ENCODE results near the gene PADI1. TPM values are rescaled to one million over a fixed set of nuclear protein-coding genes. Genes with fewer than 3 reads are reported as not detected.

PADI1 gene
- total and polyA plus RNA-seq, 2 of the 8 experiments (the other 6 are each of a cell fraction or from before 2014, with no cell fraction given): 0.20 to 0.30 TPM

- peak overlapping the region; percentile 80; the same call in 1 of the 2 replicates for H2BK12ac ChIP-seq (ENCODE audit: low read depth, low read length)
- no peaks in the 10 kb centered on the region; the same call in 1 of the 2 replicates for H3K79me1 ChIP-seq (ENCODE audit: low read depth, low read length)
- no peaks in the 10 kb centered on the region for H3K79me2 ChIP-seq (ENCODE audit: control insufficient read depth in 1 of 2, insufficient read depth in 2 of 2, low read length in 2 of 2)
- H3K36me3 ChIP-seq (ENCODE audit: control insufficient read depth in 2 of 4, insufficient read depth in 4 of 4, low read length in 3 of 4): no peaks in the 10 kb centered on the region
- 0 out of 2 replicates have a peak overlapping the region, but pooled peaks have one; percentile 88 for H2BK15ac ChIP-seq (ENCODE audit: low read length)
- CTCF ChIA-PET (ENCODE audit: partially characterized antibody): interaction anchor here (0.8 to 1.8 kb wide), 5 partner anchors 10 to 59 kb away, joined by 3 to 11 read pairs (median 4); partner anchors contain the start of gene PADI1
- no peak overlapping the region for H2AFZ ChIP-seq (ENCODE audit: low read length)
- peak overlapping the region; percentile 21; the same call in 1 of the 2 replicates for H2BK20ac ChIP-seq (ENCODE audit: low read length)
- no peak for TF ChIP-seq KDM1A (IDR thresholded peaks at IDR 0.05; ENCODE audit: borderline replicate concordance, low read length)
- no peak overlapping the region for H3K18ac ChIP-seq (ENCODE audit: extremely low read depth, low read length)
- peaks cover 0 to 14% (median 5%) of the 10 kb centered on the region in 4 experiments; a peak in 6 of 7 replicates for H3K4me1 ChIP-seq (replicated peaks in 1 of 4; ENCODE audit: control insufficient read depth in 3 of 4, insufficient read depth in 4 of 4, low read length in 3 of 4)
- POLR2A ChIA-PET (ENCODE audit: partially characterized antibody): interaction anchor here (1.1 kb wide), 1 partner anchor 13 kb away, joined by 3 read pairs; no protein-coding TSS in a partner anchor
- H3K4me3 ChIP-seq (ENCODE audit: extremely low read depth in 1 of 4, insufficient read depth in 2 of 4, low read depth in 3 of 4, low read length in 4 of 4): no peak overlapping the region
- 78 to 100% methylated on average over 1 to 5 of the region's 5 CpGs for WGBS, 2 experiments (ENCODE audit: extremely low coverage in 1 of 2, insufficient coverage in 1 of 2, insufficient read length in 1 of 2, insufficient replicate concordance in 2 of 2, low coverage in 1 of 2, low lambda C conversion rate in 2 of 2, missing lambda C conversion rate in 1 of 2)
- H3K27ac ChIP-seq (ENCODE audit: low read depth, low read length): no peak overlapping the region
- H3K23ac ChIP-seq (ENCODE audit: insufficient read length): no peak overlapping the region
- H2AK5ac ChIP-seq (ENCODE audit: low read depth, low read length): no peak overlapping the region
- H3K27me3 ChIP-seq (replicated peaks in 1 of 4; ENCODE audit: control insufficient read depth in 3 of 4, extremely low read depth in 1 of 4, insufficient read depth in 3 of 4, low read length in 3 of 4): peaks cover 0 to 3% (median 0%) of the 10 kb centered on the region in 4 experiments; a peak in 2 of 7 replicates
- no peak overlapping the region for H3K4me2 ChIP-seq (ENCODE audit: insufficient read depth in 1 of 2, low read depth in 2 of 2, low read length in 2 of 2)
- H3K23me2 ChIP-seq (ENCODE audit: low read depth, low read length): no peaks in the 10 kb centered on the region
- H4K91ac ChIP-seq (replicated peaks; ENCODE audit: insufficient read length, low read length): no peak overlapping the region
- H4K20me1 ChIP-seq (replicated peaks in 1 of 2; ENCODE audit: control insufficient read depth in 1 of 2, insufficient read depth in 2 of 2, low read length in 2 of 2): no peaks in the 10 kb centered on the region
- no peak overlapping the region for H3K4ac ChIP-seq (replicated peaks; ENCODE audit: insufficient read length, low read depth, low read length)
- H4K5ac ChIP-seq (ENCODE audit: insufficient read length, low read depth, low read length): no peak overlapping the region
- no peak overlapping the region for H3K56ac ChIP-seq (replicated peaks; ENCODE audit: insufficient read length, low read depth, low read length)
- H3K9ac ChIP-seq (replicated peaks in 1 of 4; ENCODE audit: extremely low read depth in 1 of 4, low read depth in 3 of 4, low read length in 3 of 4): no peak overlapping the region
- FAIRE-seq (no peak), DNase-seq (ENCODE audit: low read depth in 1 of 2, low spot score in 2 of 2) (no peak)
- 0 out of 2 replicates have a peak overlapping the region, but pooled peaks have one; percentile 24 for H2BK5ac ChIP-seq (ENCODE audit: low read depth, low read length)
- H3K9me3 ChIP-seq (ENCODE audit: insufficient read depth in 2 of 2, low read depth in 1 of 2, low read length in 1 of 2): no peaks in the 10 kb centered on the region
- H4K8ac ChIP-seq (ENCODE audit: extremely low read depth, insufficient read depth, low read length): no peak overlapping the region; the same call in 1 of the 2 replicates
- no peak overlapping the region for H2BK120ac ChIP-seq (replicated peaks; ENCODE audit: low read depth, low read length)
- no peak overlapping the region for H3K14ac ChIP-seq (ENCODE audit: insufficient read length)
These were observed 10.1 kb downstream of the PADI1 start for GRCh38 chr1:17214876-17215544.
